LHCN-M2 (cell line): ENCODE measurements around the gene KCMF1. TPM values are rescaled to one million over a fixed set of nuclear protein-coding genes. Genes with fewer than 3 reads are reported as not detected.
A peak's percentile ranks its signal among the peaks of the same experiment; 100 is the strongest.
"Not testable (repeated sequence)": the region's sequence is repeated elsewhere in the genome, so short reads cannot be mapped to it uniquely, and the experiment has no call there.

Source experiments
- DNase-seq: peaks from one replicate; pipeline ENCODE4 v3.0.0-alpha.2; 2012; ENCODE audit warnings: low read depth
- polyA plus RNA-seq: library from polyadenylated mRNA; unstranded; fragments of >200 nt; gene quantifications from one replicate; pipeline ENCODE4 v1.2.1, GENCODE V29; 2012; ENCODE audit warnings: missing spikeins
- total RNA-seq: library from RNA; depleted of rRNA; stranded (reverse); fragments of >200 nt; gene quantifications from 2 replicates; pipeline ENCODE4 v1.2.3, GENCODE V29; 2014; rRNA removed

KCMF1 gene
- total RNA-seq, result 55.2 and 62.2 TPM in 2 replicates
- polyA plus RNA-seq, result 48.6 TPM

DNA sequence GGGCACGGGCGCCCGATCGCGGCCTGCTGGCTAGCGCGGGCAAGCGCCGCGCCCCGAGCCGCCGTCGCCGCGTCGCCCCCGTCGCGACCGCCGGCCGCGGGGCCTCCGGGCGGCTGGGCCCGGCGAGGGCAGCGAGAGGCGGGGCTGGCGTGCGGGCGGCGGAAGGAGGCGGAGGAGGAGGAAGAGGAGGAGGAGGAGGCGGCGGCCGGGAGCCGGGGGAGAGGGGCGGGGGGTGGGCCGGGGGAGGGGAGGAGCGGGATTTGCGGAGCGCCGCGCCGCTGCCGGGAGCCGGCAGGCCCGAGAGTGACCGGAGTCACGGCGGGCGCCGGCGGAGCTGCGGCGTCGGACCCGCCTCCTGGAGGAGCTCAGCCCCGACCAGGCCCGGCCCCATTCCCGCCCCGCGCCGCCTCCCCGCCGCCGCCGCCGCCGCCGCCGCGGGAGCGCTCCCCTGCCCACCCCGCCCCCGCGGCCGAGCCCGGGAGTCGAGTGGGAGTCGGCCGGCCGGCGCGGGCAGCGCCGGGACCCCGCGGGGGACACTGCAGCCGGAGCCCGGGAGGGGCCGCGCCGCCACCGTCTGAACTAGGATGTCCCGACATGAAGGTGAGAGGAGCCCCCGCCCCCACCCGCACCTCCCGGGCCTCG lies at the start of gene KCMF1:
Gene KCMF1 (plus strand): TSS at position 294 of the 642 bp plus-strand sequence. CDS start 291 bp downstream, at position 585.
- DNase-seq, result peak; percentile 52

DNA sequence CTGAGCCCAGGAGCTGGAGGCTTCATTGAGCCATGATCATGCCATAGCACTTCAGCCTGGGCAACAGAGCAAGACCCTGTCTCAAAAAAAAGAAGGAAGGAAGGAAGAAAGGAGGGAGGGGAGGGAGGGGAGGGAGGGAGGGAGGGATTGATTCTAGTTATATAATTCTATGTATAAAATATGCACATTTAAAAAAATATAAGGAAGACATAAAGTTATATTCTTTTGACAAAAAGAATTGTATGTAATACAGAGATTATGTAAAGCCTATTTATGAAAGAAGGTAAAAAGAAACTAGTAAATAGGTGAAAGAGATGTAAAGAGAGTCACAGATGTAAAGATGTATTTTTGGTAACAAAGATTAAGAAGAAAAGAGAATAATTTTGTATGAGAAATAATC lies 48.0 kb upstream of the KCMF1 start:
- no peak for DNase-seq

GRCh38 chr2:84924173-84925106 lies 46.5 kb upstream of the KCMF1 start:
- DNase-seq, result peak; percentile 67

DNA sequence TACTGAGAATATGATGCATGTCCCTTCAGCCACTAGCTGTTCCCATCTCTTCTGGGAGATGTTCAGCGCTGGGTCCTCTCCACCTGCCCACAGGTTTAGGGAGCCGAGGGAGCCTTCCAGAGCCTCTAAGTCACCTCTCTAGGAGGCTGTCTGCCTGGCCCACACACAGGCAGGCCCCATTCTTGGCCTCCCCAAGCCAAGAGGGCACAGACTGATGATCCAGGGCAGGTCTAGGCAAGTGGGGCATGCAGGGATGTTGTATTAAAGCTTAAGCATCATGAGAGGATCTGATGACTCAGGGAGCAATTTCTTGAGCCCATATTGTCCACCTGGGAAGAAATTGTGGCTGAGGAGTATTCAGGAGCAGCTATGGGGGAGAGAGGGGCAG lies 45.6 kb upstream of the KCMF1 start:
- DNase-seq, result no peak

- peak; percentile 93 for DNase-seq
Measured at GRCh38 chr2:84925724-84926376, 45.1 kb upstream of the KCMF1 start.

DNA sequence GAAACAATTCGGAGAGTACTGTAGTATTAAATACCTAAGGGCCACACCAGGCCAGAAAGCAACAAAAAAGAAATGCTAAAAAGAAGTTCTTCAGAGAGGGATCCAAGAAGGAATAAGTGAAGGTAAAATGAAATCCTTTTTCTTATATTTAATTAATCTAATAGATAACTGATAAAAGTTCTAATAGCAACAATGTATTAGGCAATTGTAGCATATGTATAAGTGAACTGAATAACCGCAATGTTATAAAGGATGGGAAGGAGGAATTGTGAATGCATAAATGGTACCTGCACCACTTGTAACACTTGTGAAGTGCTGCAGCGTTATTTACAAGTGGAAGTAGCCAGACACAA lies 43.7 kb upstream of the KCMF1 start:
- no peak for DNase-seq

- DNase-seq, result peak; percentile 26
Measured at GRCh38 chr2:84931384-84931821, 39.6 kb upstream of the KCMF1 start.

GRCh38 chr2:84938194-84938879 lies 32.6 kb upstream of the KCMF1 start:
- peak; percentile 30 for DNase-seq

GRCh38 chr2:84939426-84940087 lies 31.4 kb upstream of the KCMF1 start:
- DNase-seq, result no peak

- no peak for DNase-seq
Measured at GRCh38 chr2:84940088-84940470, 30.9 kb upstream of the KCMF1 start.

GRCh38 chr2:84940831-84941412 lies 30.0 kb upstream of the KCMF1 start:
- no peak for DNase-seq

DNA sequence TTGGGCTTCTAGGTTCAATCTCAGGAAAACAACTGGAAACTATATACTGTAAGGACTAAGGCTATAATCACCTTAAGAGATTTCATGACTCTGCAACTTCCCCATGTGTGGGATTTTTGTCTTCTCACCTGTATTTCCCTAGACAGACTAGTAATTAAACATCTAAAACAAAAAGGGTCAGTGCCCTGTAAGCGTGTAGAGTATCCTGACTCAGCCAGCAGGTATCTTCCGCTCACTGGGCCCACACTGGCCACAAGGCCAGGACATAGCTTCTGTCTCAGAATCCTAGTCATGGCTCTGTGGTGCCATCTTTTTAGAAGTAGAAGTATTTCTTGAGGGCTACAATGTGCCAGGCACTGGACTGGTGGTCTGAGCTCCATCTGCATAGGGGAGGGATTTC lies 28.8 kb upstream of the KCMF1 start:
- DNase-seq, result no peak

DNA sequence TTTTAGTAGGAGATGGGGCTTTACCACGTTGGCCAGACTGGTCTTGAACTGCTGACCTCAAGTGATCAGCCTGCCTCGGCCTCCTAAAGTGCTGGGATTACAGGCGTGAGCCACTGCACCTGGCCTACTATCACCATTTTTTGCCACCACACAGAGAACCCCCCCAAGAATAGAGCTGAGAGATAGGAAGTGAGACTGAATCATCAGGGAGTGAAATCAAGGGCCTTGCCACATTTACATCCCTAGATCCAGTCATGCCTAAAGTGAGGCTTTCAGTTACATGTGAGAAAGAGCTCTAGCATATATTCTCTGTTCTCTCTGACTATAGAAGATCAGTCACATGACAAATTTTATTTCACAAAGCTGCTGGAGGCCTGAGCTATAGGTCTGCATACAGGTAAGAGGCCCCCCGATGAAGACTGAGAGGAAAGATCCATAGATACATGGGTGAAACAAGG lies 28.0 kb upstream of the KCMF1 start:
- DNase-seq, result no peak

- no peak for DNase-seq
Measured at GRCh38 chr2:84944295-84944909, 26.6 kb upstream of the KCMF1 start.

DNA sequence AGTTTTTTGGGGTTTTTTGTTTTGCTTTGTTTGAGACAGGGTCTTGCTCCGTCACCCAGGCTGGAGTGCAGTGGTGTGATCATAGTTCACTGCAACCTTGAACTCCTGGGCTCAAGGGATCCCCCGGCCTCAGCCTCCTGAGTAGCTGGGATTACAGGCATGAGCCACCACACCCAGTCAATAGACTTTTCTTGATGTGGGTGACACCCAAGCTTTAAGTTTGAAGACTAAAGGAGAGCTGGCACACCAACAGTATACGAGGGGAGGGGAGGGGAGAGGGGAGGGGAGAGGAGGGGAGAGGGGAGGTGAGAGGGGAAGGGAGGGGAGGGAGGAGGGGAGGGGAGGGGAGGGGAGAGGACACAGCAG lies 25.1 kb upstream of the KCMF1 start:
- DNase-seq, result not testable (repeated sequence)

- peak; percentile 64 for DNase-seq
Measured at GRCh38 chr2:84946204-84947009, 24.6 kb upstream of the KCMF1 start.

DNA sequence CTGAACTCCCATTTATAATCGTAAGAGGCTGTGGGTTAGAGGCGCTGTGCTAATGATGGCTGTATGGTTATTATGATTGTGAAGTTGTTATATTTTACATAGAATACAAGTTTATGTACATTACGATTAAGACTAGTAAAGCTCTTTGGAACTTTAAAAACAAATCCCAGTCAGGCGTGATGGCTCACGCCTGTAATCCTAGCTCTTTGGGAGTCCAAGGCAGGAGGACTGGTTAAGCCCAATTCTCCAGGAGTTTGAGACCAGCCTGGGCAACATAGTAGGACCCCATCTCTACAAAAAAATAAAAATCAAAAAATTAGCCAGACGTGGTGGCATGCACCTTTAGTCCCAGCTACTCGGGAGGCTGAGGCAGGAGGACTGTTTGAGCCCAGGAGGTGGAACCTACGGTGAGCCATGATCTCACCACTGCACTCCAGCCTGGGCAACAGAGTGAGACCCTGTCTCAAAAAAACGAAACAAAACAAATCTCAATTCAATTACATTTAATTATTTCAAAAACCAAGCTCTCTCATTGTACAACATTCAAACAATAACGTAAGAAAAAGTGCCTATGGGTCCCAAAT lies 23.9 kb upstream of the KCMF1 start:
- no peak for DNase-seq

DNA sequence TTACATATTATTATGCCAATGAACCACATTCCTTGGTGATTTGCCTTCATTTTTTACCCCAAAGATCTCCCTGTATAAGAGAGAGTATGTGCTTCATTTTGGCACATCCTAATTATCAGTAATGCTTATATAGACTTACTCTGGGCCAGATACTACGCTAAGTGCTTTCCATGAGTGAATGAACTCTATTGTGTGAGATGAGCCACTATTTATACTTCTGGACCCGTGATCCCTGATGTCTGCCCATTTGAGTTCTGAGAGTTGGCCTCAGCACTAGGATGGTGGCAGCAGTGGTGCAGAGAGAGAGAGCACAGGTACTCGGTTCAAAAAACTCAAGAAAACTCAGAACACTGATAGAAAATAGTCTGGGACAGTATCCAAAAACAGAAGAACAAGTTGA lies 17.4 kb upstream of the KCMF1 start:
- DNase-seq, result no peak

DNA sequence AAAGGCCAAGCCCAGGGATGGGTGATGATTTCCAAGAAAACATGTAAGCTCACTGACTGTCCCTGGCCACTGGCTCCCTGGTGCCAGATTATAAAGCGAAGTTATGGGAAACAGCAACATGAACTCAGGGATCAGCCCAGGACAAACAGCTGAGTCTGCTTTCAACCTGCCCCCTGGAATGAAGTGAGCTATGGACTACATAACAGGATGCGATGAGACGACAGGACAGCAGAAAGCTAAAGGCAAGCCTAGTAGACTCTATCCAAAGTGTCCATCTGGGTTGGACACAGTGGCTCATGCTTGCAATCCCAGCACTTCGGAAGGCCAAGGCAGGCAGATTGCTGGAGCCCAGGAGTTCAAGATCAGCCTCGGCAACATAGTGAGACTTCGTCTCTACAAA lies 16.6 kb upstream of the KCMF1 start:
- DNase-seq, result no peak
